HepG2 (cell line): ENCODE measurements around the gene CDAN1. TPM values are rescaled to one million over a fixed set of nuclear protein-coding genes. Genes with fewer than 3 reads are reported as not detected.

ENCODE experiments used
- ATF1 ChIP-seq: IDR thresholded peaks from 2 replicates; pipeline ENCODE4 v1.6.1; 2016; ENCODE audit warnings: mild to moderate bottlenecking, control low read depth
- BORCS8-MEF2B ChIP-seq: sonication (generic); formaldehyde crosslinking; IDR thresholded peaks from 2 replicates; pipeline ENCODE4 v1.8.0; 2022; ENCODE audit warnings: mild to moderate bottlenecking, missing genetic modification reagents
- BRCA1 ChIP-seq: sonication (generic); formaldehyde crosslinking; IDR thresholded peaks from 2 replicates; pipeline ENCODE4 v1.4.0; 2020; ENCODE audit warnings: missing genetic modification reagents
- CAMTA2 ChIP-seq: sonication (generic); formaldehyde crosslinking; IDR thresholded peaks from 2 replicates; pipeline ENCODE4 v1.4.0; 2020; ENCODE audit warnings: mild to moderate bottlenecking, missing genetic modification reagents, borderline replicate concordance
- CBFB ChIP-seq: sonication (generic); formaldehyde crosslinking; IDR thresholded peaks from 2 replicates; pipeline ENCODE4 v1.4.0; 2020; ENCODE audit warnings: missing genetic modification reagents
- GLI4 ChIP-seq: sonication (generic); formaldehyde crosslinking; IDR thresholded peaks from 2 replicates; pipeline ENCODE4 v1.5.1; 2020; ENCODE audit warnings: missing genetic modification reagents, mild to moderate bottlenecking, moderate library complexity, borderline replicate concordance
- NCOA2 ChIP-seq: sonication (generic); formaldehyde crosslinking; IDR thresholded peaks from 2 replicates; pipeline ENCODE4 v1.8.0; 2022; ENCODE audit warnings: inconsistent platforms
- NONO ChIP-seq, 2 experiments: fragments of 450-650 bp in 1 of 2; sonication (generic) in 1 of 2; formaldehyde crosslinking in 1 of 2; IDR thresholded peaks in 1 of 2; conservative IDR thresholded peaks in 1 of 2; 2 replicates each; pipeline versions ENCODE4 v1.6.1 to v1.8.0; 2017 to 2022; ENCODE audit warnings: mild to moderate bottlenecking in 1 of 2, missing genetic modification reagents in 1 of 2, moderate library complexity in 1 of 2
- PHF8 ChIP-seq: sonication (generic); formaldehyde crosslinking; IDR thresholded peaks from 2 replicates; pipeline ENCODE4 v1.5.0; 2020; ENCODE audit warnings: missing genetic modification reagents
- POGZ ChIP-seq: sonication (generic); formaldehyde crosslinking; IDR thresholded peaks from 2 replicates; pipeline ENCODE4 v1.4.0; 2020; ENCODE audit warnings: mild to moderate bottlenecking, missing genetic modification reagents
- SIN3A ChIP-seq: IDR thresholded peaks from 2 replicates; pipeline ENCODE4 v1.6.1; 2011; ENCODE audit warnings: low read depth, mild to moderate bottlenecking, control low read depth, low read length, borderline replicate concordance
- TCF7 ChIP-seq: sonication (generic); IDR thresholded peaks from 2 replicates; pipeline ENCODE4 v1.6.1; 2016; ENCODE audit warnings: antibody characterized with exemption, low read depth
- ZSCAN31 ChIP-seq: sonication (generic); formaldehyde crosslinking; IDR thresholded peaks from 2 replicates; pipeline ENCODE4 v1.5.0; 2020; ENCODE audit warnings: low read depth, mild to moderate bottlenecking, missing genetic modification reagents
- polyA plus RNA-seq, 8 experiments: library from polyadenylated mRNA; depleted of rRNA in 3 of 8; stranded (reverse) in 7 of 8; unstranded in 1 of 8; fragments of >200 nt; fragmentation: Illumina TruSeq in 4 of 8; extraction: Trizol in 4 of 8; gene quantifications; 2 replicates each; pipeline versions ENCODE4 v1.2.1 to v1.2.3, GENCODE V29; 2011 to 2016; ENCODE audit warnings: low read depth in 4 of 8, missing spikeins in 1 of 8, mixed read lengths in 1 of 8; ENCODE audit not compliant: insufficient read depth in 1 of 8
- total RNA-seq, 5 experiments: library from RNA; depleted of rRNA; stranded (reverse); fragments of >200 nt; fragmentation: Illumina TruSeq; extraction: Trizol; gene quantifications; 2 replicates each; pipeline ENCODE4 v1.2.3, GENCODE V29; 2016; ENCODE audit warnings: low read depth in 1 of 5
- TF ChIP-seq, protein P1 (sequence below): sonication (generic); formaldehyde crosslinking; IDR thresholded peaks from 2 replicates; pipeline ENCODE4 v1.8.0; 2022; ENCODE audit warnings: missing genetic modification reagents, low read depth, mild to moderate bottlenecking, borderline replicate concordance
- TF ChIP-seq, protein P2 (sequence below): sonication (generic); formaldehyde crosslinking; IDR thresholded peaks from 2 replicates; pipeline ENCODE4 v1.5.0; 2020; ENCODE audit warnings: mild to moderate bottlenecking, missing genetic modification reagents
- TF ChIP-seq, protein P3 (sequence below): IDR thresholded peaks from 2 replicates; pipeline ENCODE4 v1.6.1; 2012; ENCODE audit warnings: low read depth, low read length, improper control_type of control experiment
- TF ChIP-seq, protein P4 (sequence below), 2 experiments: IDR thresholded peaks; 2 replicates each; pipeline ENCODE4 v1.6.1; 2011 to 2012; ENCODE audit warnings: low read length in 2 of 2, borderline replicate concordance in 1 of 2, low read depth in 1 of 2, mild to moderate bottlenecking in 1 of 2, moderate library complexity in 1 of 2
- TF ChIP-seq, protein P5 (sequence below): IDR thresholded peaks from 2 replicates; pipeline ENCODE4 v1.6.1; 2016; ENCODE audit warnings: mild to moderate bottlenecking

CDAN1 gene
- total and polyA plus RNA-seq, 2 of the 13 experiments (the other 11 are each of a cell fraction or from before 2014, with no cell fraction given) = 5.0 to 16.1 TPM

DNA sequence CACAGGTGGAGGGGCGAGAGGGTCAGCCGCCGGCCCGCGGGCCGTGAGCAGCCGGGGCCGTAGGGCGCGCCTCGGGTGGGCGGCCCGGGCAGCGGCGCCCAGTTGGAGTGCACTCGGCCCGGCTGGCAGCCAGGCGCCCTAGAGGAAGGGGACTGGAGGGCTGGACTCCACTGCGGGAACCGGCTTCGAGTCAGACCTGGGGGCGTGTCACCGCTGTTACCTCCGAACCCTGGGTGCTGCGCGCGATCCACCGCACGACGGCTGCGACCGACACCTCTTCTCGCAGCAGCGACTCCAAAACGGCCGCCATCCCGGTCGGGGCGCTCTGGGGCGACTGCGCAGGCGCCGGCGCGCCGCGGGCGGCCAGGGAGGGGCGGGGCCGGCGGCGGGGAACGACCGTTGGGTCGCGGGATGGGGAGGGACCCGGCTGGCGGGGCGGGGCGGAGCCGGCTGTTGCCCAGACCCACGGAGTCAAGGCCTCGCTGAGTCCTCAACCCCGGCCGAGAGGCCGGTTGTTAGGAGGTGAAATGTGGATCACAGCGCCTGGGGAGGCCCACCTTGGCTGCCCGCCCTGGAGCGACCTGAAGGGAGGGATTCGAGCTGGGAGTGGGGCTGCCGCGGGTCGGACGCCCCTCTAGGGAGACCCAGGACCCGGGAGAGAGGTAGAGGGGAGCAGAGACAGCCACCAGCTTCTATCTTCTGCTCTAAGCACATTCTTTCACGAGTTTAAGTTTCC, at the start of gene CDAN1 (continued):
- TF ChIP-seq, protein P1, sequence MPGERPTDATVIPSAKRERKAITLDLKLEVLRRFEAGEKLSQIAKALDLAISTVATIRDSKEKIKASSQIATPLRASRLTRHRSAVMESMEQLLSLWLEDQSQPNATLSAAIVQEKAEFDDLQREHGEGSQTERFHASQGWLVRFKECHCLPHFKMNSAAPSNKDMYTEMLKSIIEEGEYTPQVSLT (CRISPR knock-in tag) = no peak
- TF ChIP-seq POGZ (CRISPR knock-in tag) (no peak), BRCA1 (no peak), TCF7 (no peak), NONO (IDR thresholded peaks at IDR 0.05) (no peak), NONO (CRISPR knock-in tag; conservative IDR thresholded peaks at IDR 0.05) (no peak), NCOA2 (CRISPR knock-in tag) (no peak), BORCS8-MEF2B (no peak), ZSCAN31 (no peak), PHF8 (CRISPR knock-in tag) (peak; percentile 87), CBFB (CRISPR knock-in tag) (no peak), SIN3A (no peak; the same call in 1 of the 2 replicates), GLI4 (no peak), CAMTA2 (CRISPR knock-in tag) (0 out of 2 replicates have a peak, but pooled peaks have one; percentile 48), ATF1 (CRISPR knock-in tag) (no peak)
- TF ChIP-seq, protein P2, sequence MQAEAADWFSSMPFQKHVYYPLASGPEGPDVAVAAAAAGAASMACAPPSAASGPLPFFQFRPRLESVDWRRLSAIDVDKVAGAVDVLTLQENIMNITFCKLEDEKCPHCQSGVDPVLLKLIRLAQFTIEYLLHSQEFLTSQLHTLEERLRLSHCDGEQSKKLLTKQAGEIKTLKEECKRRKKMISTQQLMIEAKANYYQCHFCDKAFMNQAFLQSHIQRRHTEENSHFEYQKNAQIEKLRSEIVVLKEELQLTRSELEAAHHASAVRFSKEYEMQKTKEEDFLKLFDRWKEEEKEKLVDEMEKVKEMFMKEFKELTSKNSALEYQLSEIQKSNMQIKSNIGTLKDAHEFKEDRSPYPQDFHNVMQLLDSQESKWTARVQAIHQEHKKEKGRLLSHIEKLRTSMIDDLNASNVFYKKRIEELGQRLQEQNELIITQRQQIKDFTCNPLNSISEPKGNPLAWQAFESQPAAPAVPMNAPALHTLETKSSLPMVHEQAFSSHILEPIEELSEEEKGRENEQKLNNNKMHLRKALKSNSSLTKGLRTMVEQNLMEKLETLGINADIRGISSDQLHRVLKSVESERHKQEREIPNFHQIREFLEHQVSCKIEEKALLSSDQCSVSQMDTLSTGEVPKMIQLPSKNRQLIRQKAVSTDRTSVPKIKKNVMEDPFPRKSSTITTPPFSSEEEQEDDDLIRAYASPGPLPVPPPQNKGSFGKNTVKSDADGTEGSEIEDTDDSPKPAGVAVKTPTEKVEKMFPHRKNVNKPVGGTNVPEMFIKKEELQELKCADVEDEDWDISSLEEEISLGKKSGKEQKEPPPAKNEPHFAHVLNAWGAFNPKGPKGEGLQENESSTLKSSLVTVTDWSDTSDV (CRISPR knock-in tag) = no peak
- TF ChIP-seq, protein P3, sequence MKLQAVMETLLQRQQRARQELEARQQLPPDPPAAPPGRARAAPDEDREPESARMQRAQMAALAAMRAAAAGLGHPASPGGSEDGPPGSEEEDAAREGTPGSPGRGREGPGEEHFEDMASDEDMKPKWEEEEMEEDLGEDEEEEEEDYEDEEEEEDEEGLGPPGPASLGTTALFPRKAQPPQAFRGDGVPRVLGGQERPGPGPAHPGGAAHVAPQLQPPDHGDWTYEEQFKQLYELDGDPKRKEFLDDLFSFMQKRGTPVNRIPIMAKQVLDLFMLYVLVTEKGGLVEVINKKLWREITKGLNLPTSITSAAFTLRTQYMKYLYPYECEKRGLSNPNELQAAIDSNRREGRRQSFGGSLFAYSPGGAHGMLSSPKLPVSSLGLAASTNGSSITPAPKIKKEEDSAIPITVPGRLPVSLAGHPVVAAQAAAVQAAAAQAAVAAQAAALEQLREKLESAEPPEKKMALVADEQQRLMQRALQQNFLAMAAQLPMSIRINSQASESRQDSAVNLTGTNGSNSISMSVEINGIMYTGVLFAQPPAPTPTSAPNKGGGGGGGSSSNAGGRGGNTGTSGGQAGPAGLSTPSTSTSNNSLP = no peak
- TF ChIP-seq, protein P4, sequence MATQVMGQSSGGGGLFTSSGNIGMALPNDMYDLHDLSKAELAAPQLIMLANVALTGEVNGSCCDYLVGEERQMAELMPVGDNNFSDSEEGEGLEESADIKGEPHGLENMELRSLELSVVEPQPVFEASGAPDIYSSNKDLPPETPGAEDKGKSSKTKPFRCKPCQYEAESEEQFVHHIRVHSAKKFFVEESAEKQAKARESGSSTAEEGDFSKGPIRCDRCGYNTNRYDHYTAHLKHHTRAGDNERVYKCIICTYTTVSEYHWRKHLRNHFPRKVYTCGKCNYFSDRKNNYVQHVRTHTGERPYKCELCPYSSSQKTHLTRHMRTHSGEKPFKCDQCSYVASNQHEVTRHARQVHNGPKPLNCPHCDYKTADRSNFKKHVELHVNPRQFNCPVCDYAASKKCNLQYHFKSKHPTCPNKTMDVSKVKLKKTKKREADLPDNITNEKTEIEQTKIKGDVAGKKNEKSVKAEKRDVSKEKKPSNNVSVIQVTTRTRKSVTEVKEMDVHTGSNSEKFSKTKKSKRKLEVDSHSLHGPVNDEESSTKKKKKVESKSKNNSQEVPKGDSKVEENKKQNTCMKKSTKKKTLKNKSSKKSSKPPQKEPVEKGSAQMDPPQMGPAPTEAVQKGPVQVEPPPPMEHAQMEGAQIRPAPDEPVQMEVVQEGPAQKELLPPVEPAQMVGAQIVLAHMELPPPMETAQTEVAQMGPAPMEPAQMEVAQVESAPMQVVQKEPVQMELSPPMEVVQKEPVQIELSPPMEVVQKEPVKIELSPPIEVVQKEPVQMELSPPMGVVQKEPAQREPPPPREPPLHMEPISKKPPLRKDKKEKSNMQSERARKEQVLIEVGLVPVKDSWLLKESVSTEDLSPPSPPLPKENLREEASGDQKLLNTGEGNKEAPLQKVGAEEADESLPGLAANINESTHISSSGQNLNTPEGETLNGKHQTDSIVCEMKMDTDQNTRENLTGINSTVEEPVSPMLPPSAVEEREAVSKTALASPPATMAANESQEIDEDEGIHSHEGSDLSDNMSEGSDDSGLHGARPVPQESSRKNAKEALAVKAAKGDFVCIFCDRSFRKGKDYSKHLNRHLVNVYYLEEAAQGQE (IDR thresholded peaks at IDR 0.05; ENCODE audit: borderline replicate concordance in 1 of 2, low read depth in 1 of 2, low read length in 2 of 2) = no peak
- TF ChIP-seq, protein P5, sequence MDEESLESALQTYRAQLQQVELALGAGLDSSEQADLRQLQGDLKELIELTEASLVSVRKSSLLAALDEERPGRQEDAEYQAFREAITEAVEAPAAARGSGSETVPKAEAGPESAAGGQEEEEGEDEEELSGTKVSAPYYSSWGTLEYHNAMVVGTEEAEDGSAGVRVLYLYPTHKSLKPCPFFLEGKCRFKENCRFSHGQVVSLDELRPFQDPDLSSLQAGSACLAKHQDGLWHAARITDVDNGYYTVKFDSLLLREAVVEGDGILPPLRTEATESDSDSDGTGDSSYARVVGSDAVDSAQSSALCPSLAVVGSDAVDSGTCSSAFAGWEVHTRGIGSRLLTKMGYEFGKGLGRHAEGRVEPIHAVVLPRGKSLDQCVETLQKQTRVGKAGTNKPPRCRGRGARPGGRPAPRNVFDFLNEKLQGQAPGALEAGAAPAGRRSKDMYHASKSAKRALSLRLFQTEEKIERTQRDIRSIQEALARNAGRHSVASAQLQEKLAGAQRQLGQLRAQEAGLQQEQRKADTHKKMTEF (CRISPR knock-in tag) = 0 out of 2 replicates have a peak, but pooled peaks have one; percentile 17
